IMR-90 (cell line): ENCODE measurements around the gene SESN1. TPM values are rescaled to one million over a fixed set of nuclear protein-coding genes. Genes with fewer than 3 reads are reported as not detected.

ENCODE experiments used
- ATAC-seq: fragments of 200-7000 bp; cut with Tn5 transposase; 2 replicates; pipeline ENCODE4 v1.9.1; 2020; ENCODE audit warnings: low read depth, mild to moderate bottlenecking, moderate library complexity
- BruUV-seq: library from RNA; stranded (reverse); fragments of 400-500 nt; replicated peaks from 2 replicates; lab custom pipeline; 2021; lab: Mats Ljungman, UMichigan
- CTCF ChIA-PET: fragments of 300-600 bp; formaldehyde crosslinking; extraction: SDS; loops from one replicate; lab custom pipeline; 2021; ENCODE audit warnings: antibody characterized with exemption; lab: Yijun Ruan, JAX
- POLR2A ChIA-PET: fragments of 300-600 bp; sonication (Branson Sonifier 250); formaldehyde crosslinking; loops from one replicate; lab custom pipeline; 2022; ENCODE audit warnings: antibody characterized with exemption; ENCODE audit not compliant: unreplicated experiment; lab: Charles Lee
- DNase-seq: peaks from one replicate; pipeline ENCODE4 v3.0.0; 2013
- H2AFZ ChIP-seq: replicated peaks from 2 replicates; pipeline ENCODE3; 2013; ENCODE audit warnings: low read length, mild to moderate bottlenecking; ENCODE audit not compliant: poor library complexity
- H2AK5ac ChIP-seq: 2 replicates; pipeline ENCODE4 v1.6.1; 2013; ENCODE audit warnings: low read depth, low read length, inconsistent platforms
- H2AK9ac ChIP-seq: replicated peaks from 2 replicates; pipeline ENCODE3; 2013; ENCODE audit warnings: mild to moderate bottlenecking, low read depth, low read length, moderate library complexity; ENCODE audit not compliant: poor library complexity
- H2BK120ac ChIP-seq: 2 replicates; pipeline ENCODE4 v1.6.1; 2013; ENCODE audit warnings: low read depth, low read length, inconsistent platforms
- H2BK15ac ChIP-seq: 3 replicates; pipeline ENCODE4 v1.6.1; 2013; ENCODE audit warnings: low read depth, low read length, inconsistent platforms
- H2BK20ac ChIP-seq: 2 replicates; pipeline ENCODE4 v1.6.1; 2013; ENCODE audit warnings: low read depth, mild to moderate bottlenecking, inconsistent platforms, low read length, moderate library complexity
- H2BK5ac ChIP-seq: 2 replicates; pipeline ENCODE4 v1.6.1; 2013; ENCODE audit warnings: mild to moderate bottlenecking, low read depth, low read length, inconsistent platforms; ENCODE audit not compliant: poor library complexity, severe bottlenecking
- H3K14ac ChIP-seq: replicated peaks from 2 replicates; pipeline ENCODE4 v1.6.1; 2013; ENCODE audit warnings: low read depth, low read length, inconsistent platforms
- H3K18ac ChIP-seq: 2 replicates; pipeline ENCODE4 v1.6.1; 2013; ENCODE audit warnings: low read depth, low read length, control low read depth
- H3K23ac ChIP-seq: 2 replicates; pipeline ENCODE4 v1.6.1; 2013; ENCODE audit warnings: low read depth, low read length, inconsistent platforms
- H3K27ac ChIP-seq: 2 replicates; pipeline ENCODE4 v1.5.1; 2013; ENCODE audit warnings: mild to moderate bottlenecking, control low read depth, low read length; ENCODE audit not compliant: insufficient read depth
- H3K27me3 ChIP-seq: 2 replicates; pipeline ENCODE4 v1.6.1; 2013; ENCODE audit warnings: low read length; ENCODE audit not compliant: control insufficient read depth, insufficient read depth
- H3K36me3 ChIP-seq: 2 replicates; pipeline ENCODE4 v1.6.1; 2013; ENCODE audit warnings: low read length, mixed read lengths; ENCODE audit not compliant: control insufficient read depth, insufficient read depth
- H3K4ac ChIP-seq: 2 replicates; pipeline ENCODE4 v1.6.1; 2013; ENCODE audit warnings: low read depth, low read length, inconsistent platforms
- H3K4me1 ChIP-seq: 2 replicates; pipeline ENCODE4 v1.6.1; 2013; ENCODE audit warnings: low read length, mixed read lengths; ENCODE audit not compliant: control insufficient read depth, insufficient read depth
- H3K4me2 ChIP-seq: 2 replicates; pipeline ENCODE4 v1.6.1; 2013; ENCODE audit warnings: low read depth, mild to moderate bottlenecking, control low read depth, low read length, moderate library complexity
- H3K4me3 ChIP-seq: 2 replicates; pipeline ENCODE4 v1.5.1; 2013; ENCODE audit warnings: low read depth, mild to moderate bottlenecking, control low read depth, low read length, moderate library complexity; ENCODE audit not compliant: insufficient read depth
- H3K56ac ChIP-seq: 2 replicates; pipeline ENCODE4 v1.6.1; 2013; ENCODE audit warnings: low read length, inconsistent platforms; ENCODE audit not compliant: insufficient read depth; ENCODE audit errors: extremely low read depth
- H3K79me1 ChIP-seq, 2 experiments: 2 replicates each; pipeline ENCODE4 v1.6.1; 2013; ENCODE audit warnings: low read length in 2 of 2, inconsistent platforms in 1 of 2, low read depth in 1 of 2
- H3K9ac ChIP-seq: 2 replicates; pipeline ENCODE4 v1.6.1; 2013; ENCODE audit warnings: low read depth, low read length, control low read depth
- H3K9me1 ChIP-seq: 2 replicates; pipeline ENCODE4 v1.6.1; 2013; ENCODE audit warnings: low read length, inconsistent platforms; ENCODE audit not compliant: insufficient read depth
- H3K9me3 ChIP-seq: 2 replicates; pipeline ENCODE4 v1.6.1; 2013; ENCODE audit warnings: low read length; ENCODE audit not compliant: control insufficient read depth, insufficient read depth
- H4K20me1 ChIP-seq: 2 replicates; pipeline ENCODE4 v1.6.1; 2013; ENCODE audit warnings: low read length, inconsistent platforms; ENCODE audit not compliant: insufficient read depth
- H4K5ac ChIP-seq: 2 replicates; pipeline ENCODE4 v1.6.1; 2013; ENCODE audit warnings: mild to moderate bottlenecking, low read depth, low read length, control low read depth
- H4K8ac ChIP-seq, 2 experiments: 2 replicates each; pipeline ENCODE4 v1.6.1; 2013; ENCODE audit warnings: low read depth in 2 of 2, low read length in 2 of 2, control low read depth in 1 of 2, inconsistent platforms in 1 of 2
- H4K91ac ChIP-seq: 2 replicates; pipeline ENCODE4 v1.6.1; 2013; ENCODE audit warnings: low read depth, low read length, inconsistent platforms; ENCODE audit not compliant: insufficient read depth
- CEBPB ChIP-seq: IDR thresholded peaks from 2 replicates; pipeline ENCODE4 v1.6.1; 2012; ENCODE audit warnings: low read depth, low read length, improper control_type of control experiment
- CHD1 ChIP-seq: IDR thresholded peaks from 2 replicates; pipeline ENCODE4 v1.6.1; 2012; ENCODE audit warnings: low read depth, low read length, improper control_type of control experiment
- FOS ChIP-seq: fragments of 150-350 bp; IDR thresholded peaks from 2 replicates; pipeline ENCODE4 v1.6.1; 2016; ENCODE audit warnings: low read depth, low read length
- MAFK ChIP-seq: IDR thresholded peaks from 2 replicates; pipeline ENCODE4 v1.6.1; 2012; ENCODE audit warnings: low read depth, low read length, improper control_type of control experiment
- NFE2L2 ChIP-seq: fragments of 150-350 bp; IDR thresholded peaks from 2 replicates; pipeline ENCODE4 v1.6.1; 2016; ENCODE audit warnings: low read depth, mild to moderate bottlenecking, low read length
- POLR2A ChIP-seq: IDR thresholded peaks from 2 replicates; pipeline ENCODE4 v1.6.1; 2012; ENCODE audit warnings: mild to moderate bottlenecking, low read depth, low read length
- RCOR1 ChIP-seq: IDR thresholded peaks from 2 replicates; pipeline ENCODE4 v1.6.1; 2012; ENCODE audit warnings: mild to moderate bottlenecking, low read length, improper control_type of control experiment; ENCODE audit not compliant: insufficient replicate concordance
- whole genome bisulfite sequencing, 2 experiments: methylation state at CpG; one replicate each; pipeline versions ENCODE4 v1.1.5 to v1.1.7; 2013; ENCODE audit warnings: missing lambda C conversion rate in 2 of 2; ENCODE audit not compliant: insufficient read length in 1 of 2; ENCODE audit errors: extremely low coverage in 2 of 2; 5-methylcytosine and 5-hydroxymethylcytosine counted together
- dilution Hi-C: fragments of 300-500 bp; cut with HindIII; formaldehyde crosslinking; loops from one replicate; pipeline ENCODE4 v1.14.3; 2018; ENCODE audit warnings: low sequenced_read_pairs; ENCODE audit not compliant: unreplicated experiment
- in situ Hi-C: fragments of 300-500 bp; cut with MboI; formaldehyde crosslinking; loops from 3 replicates; pipeline ENCODE4 v1.14.3; 2019; ENCODE audit warnings: low sequenced_read_pairs, inconsistent platforms, mixed read lengths
- intact Hi-C: fragments of 100-400 bp; cut with micrococcal nuclease; formaldehyde crosslinking; loops from 2 replicates; pipeline ENCODE4 v1.10.0; 2022
- polyA plus RNA-seq, 3 experiments: library from polyadenylated mRNA; depleted of rRNA; stranded (reverse); fragments of >200 nt; gene quantifications; 2 replicates each; pipeline ENCODE4 v1.2.3, GENCODE V29; 2012; ENCODE audit warnings: low replicate concordance in 1 of 3
- total RNA-seq: library from RNA; depleted of rRNA; stranded (reverse); fragments of >200 nt; gene quantifications from 2 replicates; pipeline ENCODE4 v1.2.3, GENCODE V29; 2012
- TF ChIP-seq, protein P1 (sequence below): conservative IDR thresholded peaks from 2 replicates; pipeline ENCODE4 v1.5.1; 2012; ENCODE audit warnings: mild to moderate bottlenecking, low read depth, low read length, improper control_type of control experiment

Gene SESN1
- total and polyA plus RNA-seq, 2 of the 4 experiments (the other 2 are of a cell fraction) = 9.7 to 16.7 TPM

DNA sequence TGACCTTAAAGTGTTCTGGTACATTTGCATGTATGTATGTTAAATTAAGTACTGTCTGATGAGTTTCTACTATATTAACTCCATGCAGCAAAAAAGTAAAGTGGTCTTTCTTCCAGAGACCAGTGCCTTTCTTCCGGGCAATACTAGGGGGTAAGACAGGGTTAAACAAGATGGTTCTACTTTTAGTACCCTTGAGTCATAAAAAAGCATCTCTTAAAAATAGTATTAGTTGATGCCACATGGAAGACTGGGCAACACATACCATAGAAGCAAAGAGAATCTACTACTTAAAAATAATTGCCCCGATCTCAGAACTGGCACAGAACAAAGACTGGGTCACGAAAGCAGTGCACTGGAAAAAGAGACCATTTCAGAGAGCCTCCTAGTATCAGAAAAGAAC, 66.2 kb downstream of the SESN1 start:
- Histone ChIP-seq H3K27ac (no peak overlapping the region), H2BK15ac (no peak overlapping the region), H3K4ac (no peak overlapping the region), H3K23ac (no peak overlapping the region), H3K79me1 (no peaks in the 10 kb centered on the region; a peak in 1 of 4 replicates), H2BK20ac (no peak overlapping the region), H3K9ac (no peak overlapping the region), H4K5ac (no peak overlapping the region), H3K4me3 (no peak overlapping the region), H3K36me3 (no peaks in the 10 kb centered on the region), H4K91ac (no peak overlapping the region), H3K56ac (no peak overlapping the region), H4K8ac (no peak overlapping the region), H3K9me1 (no peaks in the 10 kb centered on the region; the same call in none of the 2 replicates), H3K18ac (no peak overlapping the region), H3K27me3 (no peaks in the 10 kb centered on the region), H2BK5ac (no peak overlapping the region), H2AFZ (no peak overlapping the region), H3K14ac (no peak overlapping the region), H3K4me2 (no peak overlapping the region), H4K20me1 (no peaks in the 10 kb centered on the region; the same call in 1 of the 2 replicates), H2AK9ac (no peak overlapping the region), H3K4me1 (peaks cover 2% of the 10 kb centered on the region; the same call in 1 of the 2 replicates), H2AK5ac (no peak overlapping the region), H2BK120ac (no peak overlapping the region), H3K9me3 (no peaks in the 10 kb centered on the region)
- dilution Hi-C loops = no loop called here
- BruUV-seq = no TSS peak
- ChIA-PET POLR2A (no interaction called here), CTCF (no interaction called here)
- no peak for ATAC-seq
- DNase-seq = no peak
- TF ChIP-seq POLR2A (no peak), RCOR1 (no peak), NFE2L2 (no peak), MAFK (no peak), CHD1 (no peak), FOS (no peak), CEBPB (no peak)
- TF ChIP-seq, protein P1, sequence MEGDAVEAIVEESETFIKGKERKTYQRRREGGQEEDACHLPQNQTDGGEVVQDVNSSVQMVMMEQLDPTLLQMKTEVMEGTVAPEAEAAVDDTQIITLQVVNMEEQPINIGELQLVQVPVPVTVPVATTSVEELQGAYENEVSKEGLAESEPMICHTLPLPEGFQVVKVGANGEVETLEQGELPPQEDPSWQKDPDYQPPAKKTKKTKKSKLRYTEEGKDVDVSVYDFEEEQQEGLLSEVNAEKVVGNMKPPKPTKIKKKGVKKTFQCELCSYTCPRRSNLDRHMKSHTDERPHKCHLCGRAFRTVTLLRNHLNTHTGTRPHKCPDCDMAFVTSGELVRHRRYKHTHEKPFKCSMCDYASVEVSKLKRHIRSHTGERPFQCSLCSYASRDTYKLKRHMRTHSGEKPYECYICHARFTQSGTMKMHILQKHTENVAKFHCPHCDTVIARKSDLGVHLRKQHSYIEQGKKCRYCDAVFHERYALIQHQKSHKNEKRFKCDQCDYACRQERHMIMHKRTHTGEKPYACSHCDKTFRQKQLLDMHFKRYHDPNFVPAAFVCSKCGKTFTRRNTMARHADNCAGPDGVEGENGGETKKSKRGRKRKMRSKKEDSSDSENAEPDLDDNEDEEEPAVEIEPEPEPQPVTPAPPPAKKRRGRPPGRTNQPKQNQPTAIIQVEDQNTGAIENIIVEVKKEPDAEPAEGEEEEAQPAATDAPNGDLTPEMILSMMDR = no peak
- intact Hi-C loops = no loop called here
- 100% methylated on average over 1 of the region's 3 CpGs; no CpG with 5 or more reads in 1 of the 2 experiments for WGBS, 2 experiments
- in situ Hi-C loops = no loop called here
